MV-4-11 (cell line): ENCODE results near the gene PHF21A.

Experiments used
- DNase-seq: peaks from one replicate; lab custom pipeline; 2025; lab: John Stamatoyannopoulos, UW

PHF21A gene

DNA sequence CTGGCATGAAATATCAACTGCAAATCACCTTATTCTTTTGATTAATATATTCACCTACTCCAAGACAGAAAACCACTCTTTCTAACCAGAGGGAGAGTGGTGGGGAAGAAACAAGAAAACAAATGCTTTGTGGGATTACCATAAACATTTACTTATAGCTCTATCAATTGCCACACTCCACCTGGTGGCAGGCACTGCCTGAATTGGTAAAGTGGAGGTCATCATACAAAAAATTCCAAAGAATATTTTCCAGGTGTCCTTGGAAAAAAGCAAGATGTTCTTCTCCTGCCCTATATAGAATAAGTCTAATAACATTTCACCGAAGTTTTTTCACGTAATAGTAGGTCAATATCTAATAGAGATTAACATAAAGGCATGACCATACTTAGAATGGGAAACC is 45.3 kb downstream of the PHF21A start:
- no peak for DNase-seq

DNA sequence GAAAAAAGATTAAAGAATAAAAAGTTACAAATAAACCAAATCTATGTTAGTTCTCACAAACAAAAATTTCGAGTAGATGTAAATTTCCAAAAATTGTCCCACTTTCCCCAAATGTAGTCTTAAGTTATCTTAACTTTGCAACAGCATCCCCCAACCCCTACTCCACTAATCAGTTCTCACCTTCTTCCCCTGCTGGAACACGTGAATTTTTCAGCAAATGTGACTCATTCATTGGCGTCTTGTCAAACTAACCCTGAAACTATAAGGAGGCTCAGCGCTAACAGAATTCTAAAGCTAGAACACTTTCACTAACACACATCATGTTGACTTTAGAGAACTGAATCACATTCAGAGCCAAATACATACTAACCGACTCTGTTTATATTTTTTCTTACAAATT is 46.1 kb downstream of the PHF21A start:
- no peak for DNase-seq

DNA sequence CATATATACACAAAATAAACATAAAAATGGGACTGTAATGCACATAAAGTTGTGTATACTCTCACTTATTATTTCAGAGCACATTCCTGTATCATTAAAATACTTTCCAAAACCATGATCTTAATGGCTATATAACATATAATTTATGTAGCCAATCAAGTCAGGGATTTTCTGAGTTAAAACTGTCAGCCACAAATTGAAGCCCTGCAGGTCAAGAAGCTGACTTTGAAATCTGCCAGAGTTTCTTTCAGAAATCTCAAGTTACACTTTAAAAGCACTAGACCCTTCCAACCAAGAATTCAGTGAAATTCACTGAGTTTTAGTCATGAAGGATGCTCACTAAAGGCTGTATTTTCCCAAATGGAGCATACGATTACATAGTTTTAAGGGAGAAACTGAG is 47.6 kb downstream of the PHF21A start:
- DNase-seq: no peak

GRCh38 chr11:46072172-46072964 is 48.9 kb downstream of the PHF21A start:
- DNase-seq: no peak

DNA sequence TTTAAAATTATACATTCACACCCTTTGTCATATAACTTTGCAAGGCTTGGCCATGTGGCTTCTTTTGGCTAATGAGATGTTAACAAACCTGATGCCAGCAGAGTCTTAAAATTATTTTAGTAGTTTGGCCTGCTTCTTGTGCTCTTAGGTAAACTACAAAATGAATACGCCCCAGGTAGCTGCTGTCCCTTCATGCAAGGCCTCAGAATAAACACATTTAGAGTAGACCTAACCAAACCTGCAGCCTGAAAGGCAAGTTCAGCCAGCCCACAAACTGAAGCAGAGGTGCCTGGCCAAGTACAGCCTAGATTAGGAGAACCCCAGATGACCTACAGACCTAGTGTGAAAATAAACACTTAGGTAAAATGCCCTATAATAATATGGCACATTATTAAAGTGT is 50.2 kb downstream of the PHF21A start:
- DNase-seq: no peak

DNA sequence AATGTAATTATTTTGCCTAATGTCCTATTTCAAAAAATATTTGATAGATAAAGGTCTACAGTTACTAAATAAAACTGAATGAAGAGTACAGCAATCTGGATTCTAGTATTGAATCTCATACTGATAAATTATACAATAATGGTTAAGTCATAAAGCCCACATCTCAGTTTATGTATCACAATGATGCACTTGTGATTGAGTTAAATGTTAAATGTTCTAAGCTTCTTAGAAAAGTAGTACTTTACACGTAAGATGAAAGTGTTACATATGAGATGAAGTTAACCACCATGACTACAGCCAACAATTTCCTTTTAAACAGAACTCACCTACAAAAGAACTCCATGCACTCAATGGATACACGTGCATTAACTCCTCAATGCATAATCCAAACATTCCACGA is 51.7 kb downstream of the PHF21A start:
- no peak for DNase-seq

- DNase-seq: no peak
Measured at GRCh38 chr11:46066335-46066734, 54.9 kb downstream of the PHF21A start.

DNA sequence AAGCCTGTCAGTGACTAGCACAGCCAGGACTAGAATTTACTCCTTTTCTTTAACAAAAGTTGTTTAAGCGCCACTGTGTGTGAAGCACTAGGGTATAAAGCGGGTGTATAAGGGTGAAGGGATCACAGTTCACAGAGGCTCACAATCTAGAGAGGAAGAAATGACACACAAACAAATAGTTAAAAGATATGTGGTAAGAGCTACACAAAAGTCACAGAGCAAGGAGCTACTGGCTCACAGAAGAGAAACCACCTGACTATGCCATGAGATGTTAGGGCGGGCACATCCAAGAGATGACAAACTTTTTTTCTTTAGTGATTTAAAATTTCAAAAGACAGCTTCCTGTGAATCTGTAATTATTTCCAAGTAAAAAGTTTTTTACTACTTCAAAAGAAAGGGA is 55.6 kb downstream of the PHF21A start:
- DNase-seq: no peak

DNA sequence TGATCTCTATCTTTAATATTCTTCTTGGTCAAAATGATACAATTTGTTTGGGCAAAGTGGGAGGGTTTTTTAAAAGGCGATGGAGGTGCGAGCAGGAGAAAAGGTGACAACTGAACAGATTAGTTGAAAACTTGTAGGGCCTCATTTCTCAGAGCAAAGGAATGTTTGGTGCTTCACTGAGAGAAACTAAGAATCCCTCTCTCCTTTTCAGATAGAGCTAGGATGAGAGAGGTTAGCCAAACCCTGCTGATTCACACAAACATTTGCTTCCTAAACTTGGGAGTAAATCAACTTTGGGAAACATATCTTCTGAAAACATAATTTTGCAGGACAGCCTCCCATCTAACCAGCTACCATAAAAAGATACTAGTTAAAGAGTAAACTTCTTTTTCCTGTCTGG is 57.0 kb downstream of the PHF21A start:
- DNase-seq: no peak

GRCh38 chr11:46063138-46063537 is 58.1 kb downstream of the PHF21A start:
- DNase-seq: no peak

DNA sequence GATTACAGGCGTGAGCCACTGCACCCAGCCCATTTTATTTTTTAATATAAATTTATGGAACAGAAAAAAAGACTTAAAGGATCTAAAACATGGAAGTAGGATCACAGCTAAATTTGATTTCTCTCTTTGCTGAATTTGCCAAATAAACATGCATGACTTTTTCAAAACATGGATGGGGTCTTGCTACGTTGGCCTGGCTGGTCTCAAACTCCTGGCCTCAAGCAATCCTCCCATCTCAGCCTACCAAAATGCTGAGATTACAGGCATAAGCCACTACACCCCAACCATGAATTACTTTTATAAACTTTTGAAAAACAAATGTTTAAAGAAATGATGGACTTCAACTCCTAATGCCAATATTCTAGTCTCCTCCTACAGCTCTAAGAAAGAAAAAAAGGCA is 61.2 kb downstream of the PHF21A start:
- no peak for DNase-seq

GRCh38 chr11:46057489-46057888 is 63.8 kb downstream of the PHF21A start:
- no peak for DNase-seq

GRCh38 chr11:46055371-46055770 is 65.9 kb downstream of the PHF21A start:
- DNase-seq: no peak

DNA sequence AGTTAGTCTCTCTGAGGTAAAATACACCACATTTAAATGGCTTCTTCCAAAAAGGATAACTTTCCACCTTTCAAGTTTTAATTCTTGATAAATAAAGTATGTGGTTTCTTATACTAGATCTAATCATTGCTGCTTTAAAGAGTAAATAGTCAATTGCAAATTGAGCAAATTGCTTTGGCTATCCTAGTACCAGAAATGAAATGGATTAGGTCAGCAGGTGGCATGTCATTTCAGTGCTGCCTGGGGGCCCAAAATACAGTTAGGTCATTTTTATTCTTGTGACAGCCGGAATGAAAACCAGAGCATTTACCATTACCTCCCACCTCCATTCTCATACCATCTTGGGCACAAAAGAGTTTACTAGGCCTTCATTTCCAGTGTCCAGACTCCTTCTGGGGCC is 70.2 kb downstream of the PHF21A start:
- DNase-seq: no peak

DNA sequence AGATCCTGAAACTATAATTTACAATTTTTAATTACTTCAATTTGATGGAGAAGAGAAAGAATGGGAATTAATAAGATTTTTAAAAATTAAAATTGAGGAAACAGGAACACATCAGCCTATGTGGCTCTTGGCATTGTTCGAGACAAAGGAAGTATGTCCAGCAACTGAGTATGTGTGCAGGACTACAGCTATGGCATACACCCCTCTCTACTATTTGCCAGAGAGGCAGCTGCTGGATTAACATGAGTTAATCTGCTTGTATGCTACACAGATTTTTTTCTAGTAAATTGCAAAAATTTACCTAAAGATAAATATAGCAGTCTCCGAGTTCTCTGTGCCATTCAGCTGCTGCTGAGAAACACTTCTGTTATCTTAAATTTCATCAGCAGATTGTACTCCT is 70.6 kb downstream of the PHF21A start:
- DNase-seq: no peak

- DNase-seq: peak; percentile 53
Measured at GRCh38 chr11:46050003-46050461, 71.2 kb downstream of the PHF21A start.

DNA sequence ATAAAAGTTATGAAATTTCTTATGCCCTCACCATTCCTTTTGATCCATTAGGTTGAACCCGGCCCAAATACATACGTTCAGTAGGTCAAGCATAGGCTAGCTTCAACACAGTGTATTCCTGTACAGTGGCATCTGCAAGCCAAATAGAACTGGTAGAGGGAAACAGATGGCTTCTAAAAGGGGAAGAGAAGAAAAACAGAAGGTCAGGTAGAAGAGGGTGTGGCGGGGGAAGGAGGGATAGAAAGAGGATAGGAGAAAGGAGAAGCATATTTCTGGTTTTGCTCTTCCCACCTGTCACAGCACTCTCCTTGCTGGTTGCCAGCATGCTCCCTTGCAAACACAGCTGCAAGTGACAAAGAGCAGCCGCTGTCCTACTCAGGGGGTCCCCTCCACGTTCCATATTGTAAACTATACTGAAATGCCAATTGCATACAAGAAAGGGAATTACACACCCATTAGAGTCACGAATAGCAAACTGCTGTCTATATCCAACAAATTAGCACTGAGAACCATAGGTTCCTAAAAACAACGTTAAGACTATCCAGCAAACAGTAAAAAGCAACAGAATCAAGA is 71.8 kb downstream of the PHF21A start:
- peak; percentile 10 for DNase-seq

DNA sequence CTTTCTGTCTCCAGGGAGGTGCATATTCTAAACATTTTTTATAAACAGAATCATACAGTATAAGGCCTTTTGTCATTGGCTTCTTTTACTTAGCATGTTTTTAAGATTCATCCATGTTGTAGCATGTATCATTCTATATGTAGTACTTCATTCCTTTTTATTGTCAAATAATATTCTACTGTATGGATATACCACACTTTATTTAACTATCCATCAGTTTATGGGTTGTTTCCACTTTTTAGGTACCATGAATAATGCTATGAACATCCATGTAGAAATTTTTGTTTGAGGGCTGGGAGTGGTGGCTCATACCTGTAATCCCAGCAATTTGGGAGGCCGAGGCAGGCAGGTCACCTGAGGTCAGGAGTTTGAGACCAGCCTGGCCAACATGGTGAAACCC is 73.1 kb downstream of the PHF21A start:
- no peak for DNase-seq

DNA sequence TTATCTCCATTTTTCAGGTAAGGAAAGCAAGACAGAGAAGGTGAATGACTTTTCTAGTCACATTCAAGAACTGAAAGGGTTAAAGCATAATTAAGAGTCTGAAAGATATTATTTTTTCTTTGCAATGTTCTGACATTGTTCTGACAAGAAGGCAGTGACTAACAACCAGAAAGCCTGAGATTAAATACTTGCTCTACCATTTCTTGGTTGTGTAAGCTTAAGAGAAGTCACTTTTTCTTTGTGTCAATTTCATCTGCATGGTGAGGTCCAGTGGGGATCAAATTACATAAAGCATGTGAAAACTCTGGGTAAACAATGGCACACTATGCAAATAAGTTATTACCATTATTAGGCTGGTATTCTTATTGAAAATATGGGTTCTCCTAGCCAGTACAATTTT is 73.7 kb downstream of the PHF21A start:
- no peak for DNase-seq

DNA sequence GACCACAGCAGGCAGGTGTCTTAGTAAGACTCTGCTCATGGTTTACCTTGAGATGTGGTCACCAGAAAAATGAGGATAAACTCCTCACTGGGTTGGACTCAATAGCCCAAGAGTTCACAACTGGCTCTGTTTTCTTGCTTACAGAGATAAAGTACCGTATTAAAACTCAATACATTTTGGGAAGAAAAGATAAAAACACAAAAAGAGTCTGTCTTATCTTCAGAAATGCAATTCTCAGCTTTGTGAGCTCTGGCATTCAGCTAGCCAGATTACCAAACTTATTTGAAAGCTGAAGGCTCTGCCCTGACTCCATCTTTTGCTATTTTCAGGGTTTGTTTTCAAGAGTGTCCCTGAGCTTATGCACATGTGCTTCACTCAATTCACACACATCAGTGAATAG is 75.4 kb downstream of the PHF21A start:
- no peak for DNase-seq

GRCh38 chr11:46044601-46045000 is 76.7 kb downstream of the PHF21A start:
- DNase-seq: no peak

DNA sequence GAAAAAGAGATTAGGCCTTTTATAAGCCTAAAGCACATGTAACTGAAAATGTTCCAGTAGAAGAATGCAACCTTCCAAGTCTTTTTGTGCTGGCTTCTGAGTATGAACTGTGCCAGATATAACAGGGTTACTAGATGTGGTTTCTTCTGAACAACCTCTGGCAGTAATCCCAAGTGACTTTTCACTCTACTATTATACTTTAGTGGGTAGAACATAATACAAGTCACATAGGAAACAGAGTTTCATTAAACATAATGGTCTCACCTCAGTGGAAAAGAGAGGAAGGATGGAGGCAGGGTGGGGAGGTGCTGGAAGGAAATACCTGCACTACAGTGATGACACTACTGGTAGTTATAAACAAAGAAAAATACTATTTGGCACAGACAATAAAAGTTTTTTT is 81.3 kb downstream of the PHF21A start:
- DNase-seq: no peak

GRCh38 chr11:46038529-46038928 is 82.7 kb downstream of the PHF21A start:
- DNase-seq: peak; percentile 39

GRCh38 chr11:46036969-46037368 is 84.3 kb downstream of the PHF21A start:
- no peak for DNase-seq
